Aortic smooth muscle cell (primary cell): ENCODE measurements around the gene SULT1A4. TPM values are rescaled to one million over a fixed set of nuclear protein-coding genes. Genes with fewer than 3 reads are reported as not detected.

Experiments
- total RNA-seq: library from RNA; depleted of rRNA; stranded (reverse); fragments of >200 nt; gene quantifications from 2 replicates; pipeline ENCODE4 v1.2.3, GENCODE V29; 2014

The SULT1A4 gene
- 0.75 and 1.3 TPM in 2 replicates for total RNA-seq

DNA sequence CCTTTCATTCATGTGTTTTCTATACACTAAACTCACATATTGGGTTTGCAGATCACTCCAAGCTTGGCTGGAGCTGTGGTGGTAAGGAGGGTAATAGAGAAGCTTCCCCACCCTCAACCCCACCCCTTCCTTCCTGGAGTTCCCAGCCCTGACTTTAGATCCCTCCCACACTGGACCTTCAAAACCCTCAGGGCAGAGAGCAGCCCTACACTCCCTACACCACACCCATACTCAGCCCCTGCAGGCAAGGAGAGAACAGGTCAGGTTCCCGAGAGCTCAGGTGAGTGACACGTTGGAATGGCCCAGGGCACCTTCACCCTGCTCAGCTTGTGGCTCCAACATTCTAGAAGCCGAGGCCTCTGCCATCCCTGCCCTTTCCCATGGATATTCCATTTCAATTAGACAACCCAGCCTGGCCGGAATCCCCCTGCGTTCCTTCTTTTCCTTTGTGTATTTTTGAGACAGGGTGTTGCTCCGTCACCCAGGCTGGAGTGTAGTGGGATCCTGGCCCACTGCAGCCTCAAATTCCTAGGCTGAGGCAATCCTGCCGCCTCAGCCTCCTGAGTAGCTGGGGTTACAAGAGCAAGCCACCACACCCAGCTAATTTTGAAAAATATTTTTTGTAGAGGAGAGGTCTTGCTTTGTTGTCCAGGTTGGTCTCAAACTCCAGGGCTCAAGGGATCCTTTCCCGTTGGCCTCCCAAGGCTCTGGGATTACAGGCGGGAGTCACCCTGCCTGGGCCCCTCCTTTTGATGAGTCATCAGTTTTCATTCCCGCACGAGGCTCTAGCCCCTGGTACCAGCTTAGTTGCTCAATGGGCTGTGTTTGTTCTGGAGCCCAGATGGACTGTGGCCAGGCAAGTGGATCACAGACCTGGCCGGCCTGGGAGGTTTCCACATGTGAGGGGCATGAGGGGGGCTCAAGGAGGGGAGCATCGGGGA, at the start of gene SULT1A4:
Gene SULT1A4, plus strand, starts transcription at position 208 of the 941 bp plus-strand sequence. CDS start 1,473 bp downstream, outside the sequence.

DNA sequence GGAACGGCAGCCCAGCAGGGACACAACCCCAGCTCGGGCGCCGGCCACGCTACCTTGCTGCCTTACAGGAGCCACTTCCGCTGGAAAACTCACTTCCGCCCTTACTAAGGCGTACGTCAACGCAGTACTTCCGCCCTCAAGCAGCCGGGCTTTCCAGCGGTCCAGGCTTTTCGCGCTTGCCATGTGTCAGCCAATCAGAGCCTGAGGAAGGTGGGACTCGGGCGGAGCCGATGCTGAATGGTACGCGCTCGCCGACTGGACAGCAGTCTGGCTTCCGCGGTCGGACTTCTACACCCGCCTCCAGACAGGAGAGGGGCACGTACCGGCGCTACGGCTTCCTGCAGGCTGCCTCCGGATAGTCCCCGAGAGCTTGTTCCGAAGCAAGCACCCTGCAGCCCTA, 5.4 kb upstream of the SULT1A4 start, which contains the start of the genes BOLA2 and SLX1B:
Gene BOLA2, minus strand, starts transcription at position 83 of the 400 bp plus-strand sequence. CDS start 98 bp downstream, outside the sequence.
Gene SLX1B, plus strand, starts transcription at position 265 of the 400 bp plus-strand sequence.

GRCh38 chr16:29506308-29506707, 46.6 kb downstream of the SULT1A4 start, which contains the start of gene NPIPB12:
NPIPB12 (minus strand) TSS chr16:29506408.

Other genes starting within 250 kb of the SULT1A4 start
- gene NPIPB11, start 53.2 kb upstream of the SULT1A4 start, total RNA-seq, result under 0.01 and 0.12 TPM in 2 replicates
- gene BOLA2, start 5.6 kb upstream of the SULT1A4 start, total RNA-seq, result 23.8 and 51.4 TPM in 2 replicates
- gene SLX1B, start 5.4 kb upstream of the SULT1A4 start, total RNA-seq, result 3.4 and 3.9 TPM in 2 replicates
- gene NPIPB12, start 46.5 kb downstream of the SULT1A4 start, total RNA-seq, result 10.3 and 15.4 TPM in 2 replicates
- gene SPN, start 203.3 kb downstream of the SULT1A4 start, total RNA-seq, result not detected in 2 replicates
- gene QPRT, start 219.3 kb downstream of the SULT1A4 start, total RNA-seq, result 2.9 and 3.8 TPM in 2 replicates